HUES64 (cell line): Measurements from ENCODE around the gene SARM1. TPM values are rescaled to one million over a fixed set of nuclear protein-coding genes. Genes with fewer than 3 reads are reported as not detected.

Experiments used
- H3K27ac ChIP-seq: 2 replicates; pipeline ENCODE4 v1.7.0; 2013; ENCODE audit warnings: low read depth, low read length, inconsistent platforms
- H3K27me3 ChIP-seq: 2 replicates; pipeline ENCODE4 v1.6.1; 2013; ENCODE audit warnings: mild to moderate bottlenecking, low read length; ENCODE audit not compliant: insufficient read depth
- H3K36me3 ChIP-seq: 2 replicates; pipeline ENCODE4 v1.6.1; 2013; ENCODE audit warnings: mild to moderate bottlenecking, low read length; ENCODE audit not compliant: insufficient read depth
- H3K4me1 ChIP-seq: 2 replicates; pipeline ENCODE4 v1.6.1; 2013; ENCODE audit warnings: mild to moderate bottlenecking, low read length, moderate library complexity; ENCODE audit not compliant: insufficient read depth
- H3K4me3 ChIP-seq: 2 replicates; pipeline ENCODE4 v1.5.1; 2013; ENCODE audit warnings: mild to moderate bottlenecking, low read length, moderate library complexity
- H3K9ac ChIP-seq: 2 replicates; pipeline ENCODE4 v1.6.1; 2013; ENCODE audit warnings: mild to moderate bottlenecking, low read depth, low read length
- H3K9me3 ChIP-seq: 2 replicates; pipeline ENCODE4 v1.6.1; 2013; ENCODE audit warnings: low read depth, low read length; ENCODE audit not compliant: insufficient read depth
- WGBS: fragments of 150-250, 120-280 bp; methylation state at CpG from one replicate; pipeline ENCODE4 v1.1.7; 2013; ENCODE audit warnings: missing lambda C conversion rate; 5-methylcytosine and 5-hydroxymethylcytosine counted together
- polyA plus RNA-seq, 2 experiments: library from polyadenylated mRNA; stranded (reverse); fragments of 50-300 nt; gene quantifications; one replicate each; pipeline ENCODE4 v1.2.3, GENCODE V29; 2013

Gene SARM1
- polyA plus RNA-seq (2013, experiment 1 of 2) = 5.7 TPM
- 3.0 TPM for polyA plus RNA-seq (2013, experiment 2 of 2)

- peak within 1 kb of the TSS; percentile 76; the same call in 1 of the 2 replicates for H3K27ac ChIP-seq
- H3K4me1 ChIP-seq = peaks cover 14% of the 10 kb centered on the region
- no peaks in the 10 kb centered on the region for H3K36me3 ChIP-seq
- H3K9ac ChIP-seq = peak within 1 kb of the TSS; percentile 42
- H3K9me3 ChIP-seq = no peaks in the 10 kb centered on the region
- peak within 1 kb of the TSS; percentile 79 for H3K4me3 ChIP-seq
- WGBS = under 1% methylated on average over 77 of the region's 80 CpGs
- H3K27me3 ChIP-seq = peaks cover 38% of the 10 kb centered on the region
Observed at GRCh38 chr17:28371245-28372202, at the start of gene SARM1. Gene SARM1 (plus strand): TSS chr17:28371694. CDS start chr17:28372033, 339 bp downstream.

GRCh38 chr17:28324267-28324745 is 47.2 kb upstream of the SARM1 start:
- 93% methylated on average over 5 of the region's 5 CpGs for WGBS
- Histone ChIP-seq H3K27me3 (no peaks in the 10 kb centered on the region), H3K4me1 (peaks cover 17% of the 10 kb centered on the region), H3K36me3 (peaks cover 65% of the 10 kb centered on the region), H3K4me3 (no peak overlapping the region), H3K9ac (no peak overlapping the region), H3K27ac (no peak overlapping the region), H3K9me3 (no peaks in the 10 kb centered on the region)

- H3K4me3 ChIP-seq = no peak overlapping the region
- H3K4me1 ChIP-seq = peaks cover 17% of the 10 kb centered on the region
- no peak overlapping the region for H3K27ac ChIP-seq
- no peaks in the 10 kb centered on the region for H3K9me3 ChIP-seq
- peaks cover 68% of the 10 kb centered on the region for H3K36me3 ChIP-seq
- no peak overlapping the region for H3K9ac ChIP-seq
- H3K27me3 ChIP-seq = no peaks in the 10 kb centered on the region
- WGBS = over 99% methylated on average over 2 of the region's 3 CpGs
Observed at GRCh38 chr17:28324781-28325180, 46.7 kb upstream of the SARM1 start.

- Histone ChIP-seq H3K9me3 (no peaks in the 10 kb centered on the region), H3K4me1 (peaks cover 16% of the 10 kb centered on the region), H3K4me3 (no peak overlapping the region), H3K9ac (no peak overlapping the region), H3K27me3 (no peaks in the 10 kb centered on the region), H3K27ac (no peak overlapping the region), H3K36me3 (peaks cover 68% of the 10 kb centered on the region)
- 95% methylated on average over 5 of the region's 5 CpGs for WGBS
Observed at GRCh38 chr17:28325211-28325610, 46.3 kb upstream of the SARM1 start.

- Histone ChIP-seq H3K36me3 (peaks cover 59% of the 10 kb centered on the region), H3K4me3 (no peak overlapping the region)
- WGBS = 96% methylated on average over 7 of the region's 7 CpGs
Observed at GRCh38 chr17:28326114-28326513, 45.4 kb upstream of the SARM1 start.

GRCh38 chr17:28327031-28327607 is 44.4 kb upstream of the SARM1 start:
- Histone ChIP-seq H3K9ac (no peak overlapping the region), H3K27me3 (no peaks in the 10 kb centered on the region), H3K27ac (no peak overlapping the region), H3K36me3 (peaks cover 61% of the 10 kb centered on the region), H3K4me1 (peaks cover 7% of the 10 kb centered on the region; the same call in 1 of the 2 replicates), H3K4me3 (no peak overlapping the region), H3K9me3 (no peaks in the 10 kb centered on the region)
- 98% methylated on average over 9 of the region's 9 CpGs for WGBS

More at GRCh38 chr17:28326114-28326513, 45.4 kb upstream of the SARM1 start:
- no peak overlapping the region for H3K27ac ChIP-seq
- no peak overlapping the region for H3K9ac ChIP-seq
- H3K9me3 ChIP-seq = no peaks in the 10 kb centered on the region
- H3K27me3 ChIP-seq = no peaks in the 10 kb centered on the region
- peaks cover 7% of the 10 kb centered on the region; the same call in 1 of the 2 replicates for H3K4me1 ChIP-seq

GRCh38 chr17:28327709-28328108 is 43.8 kb upstream of the SARM1 start:
- Histone ChIP-seq H3K4me1 (peaks cover 7% of the 10 kb centered on the region; the same call in 1 of the 2 replicates), H3K9ac (no peak overlapping the region), H3K36me3 (peaks cover 56% of the 10 kb centered on the region), H3K27me3 (no peaks in the 10 kb centered on the region), H3K9me3 (no peaks in the 10 kb centered on the region), H3K4me3 (no peak overlapping the region), H3K27ac (no peak overlapping the region)
- WGBS = 89% methylated on average over 3 of the region's 3 CpGs

GRCh38 chr17:28328325-28328724 is 43.2 kb upstream of the SARM1 start:
- H3K9me3 ChIP-seq = no peaks in the 10 kb centered on the region
- H3K4me3 ChIP-seq = no peak overlapping the region
- no peaks in the 10 kb centered on the region for H3K27me3 ChIP-seq
- no peak overlapping the region for H3K9ac ChIP-seq
- WGBS = 77% methylated on average over 3 of the region's 4 CpGs
- peaks cover 53% of the 10 kb centered on the region for H3K36me3 ChIP-seq
- H3K4me1 ChIP-seq = peaks cover 7% of the 10 kb centered on the region; the same call in 1 of the 2 replicates
- H3K27ac ChIP-seq = peak overlapping the region; percentile 30; the same call in 1 of the 2 replicates

- 0 out of 2 replicates have a peak, but pooled peaks cover 3% of the 10 kb centered on the region for H3K4me1 ChIP-seq
- H3K9me3 ChIP-seq = no peaks in the 10 kb centered on the region
- no peaks in the 10 kb centered on the region for H3K27me3 ChIP-seq
- no peak overlapping the region for H3K27ac ChIP-seq
- no peak overlapping the region for H3K4me3 ChIP-seq
- no peak overlapping the region for H3K9ac ChIP-seq
- 91% methylated on average over 5 of the region's 5 CpGs for WGBS
- H3K36me3 ChIP-seq = peaks cover 43% of the 10 kb centered on the region
Observed at GRCh38 chr17:28330671-28331070, 40.8 kb upstream of the SARM1 start.

- Histone ChIP-seq H3K9me3 (no peaks in the 10 kb centered on the region), H3K9ac (no peak overlapping the region), H3K4me1 (peaks cover 8% of the 10 kb centered on the region; the same call in 1 of the 2 replicates), H3K27ac (no peak overlapping the region), H3K36me3 (peaks cover 31% of the 10 kb centered on the region), H3K27me3 (no peaks in the 10 kb centered on the region), H3K4me3 (no peak overlapping the region)
- WGBS = 91% methylated on average over 6 of the region's 6 CpGs
Observed at GRCh38 chr17:28331891-28332420, 39.5 kb upstream of the SARM1 start.
